CD4-positive, alpha-beta T cell (primary cell): ENCODE measurements around the gene AZIN2. TPM values are rescaled to one million over a fixed set of nuclear protein-coding genes. Genes with fewer than 3 reads are reported as not detected.
A peak's percentile ranks its signal among the peaks of the same experiment; 100 is the strongest.

Source experiments
- ATAC-seq: fragments of 200-7000 bp; cut with Tn5 transposase; one replicate; pipeline ENCODE4 v1.10.0; 2022; ENCODE audit warnings: mild to moderate bottlenecking; ENCODE audit not compliant: poor library complexity
- CTCF ChIA-PET: fragments of 350-600 bp; sonication (Branson Sonifier 250); formaldehyde crosslinking; loops from one replicate; lab custom pipeline; 2021; ENCODE audit warnings: antibody characterized with exemption, inconsistent platforms; lab: Charles Lee
- POLR2A ChIA-PET: fragments of 350-600 bp; sonication (Branson Sonifier 250); formaldehyde crosslinking; loops from one replicate; lab custom pipeline; 2021; ENCODE audit warnings: antibody characterized with exemption, inconsistent platforms; lab: Charles Lee
- DNase-seq, 14 experiments: peaks; one replicate each; pipeline ENCODE4 v3.0.0-alpha.2; 2013 to 2020; ENCODE audit warnings: mixed read lengths in 2 of 14
- H3K27ac ChIP-seq, 2 donors: one replicate each; pipeline versions ENCODE4 v1.5.1 to v1.7.0; 2013; ENCODE audit warnings: low read length in 2 of 2, low read depth in 1 of 2, mild to moderate bottlenecking in 1 of 2
- H3K27me3 ChIP-seq, 2 experiments: 1 replicate in 1 of 2; 2 replicates in 1 of 2; pipeline versions ENCODE4 v1.6.1 to v1.7.0; 2013; ENCODE audit warnings: low read length in 2 of 2, control low read depth in 1 of 2, mild to moderate bottlenecking in 1 of 2, moderate library complexity in 1 of 2; ENCODE audit not compliant: insufficient read depth in 2 of 2, control insufficient read depth in 1 of 2
- H3K36me3 ChIP-seq: one replicate; pipeline ENCODE4 v1.6.1; 2013; ENCODE audit warnings: low read length, control low read depth; ENCODE audit not compliant: insufficient read depth
- H3K4me1 ChIP-seq: one replicate; pipeline ENCODE4 v1.6.1; 2013; ENCODE audit warnings: low read length, control low read depth; ENCODE audit not compliant: insufficient read depth
- H3K4me3 ChIP-seq: one replicate; pipeline ENCODE4 v1.5.1; 2013; ENCODE audit warnings: mild to moderate bottlenecking, low read length, moderate library complexity
- H3K9me3 ChIP-seq, 2 experiments: 1 replicate in 1 of 2; 2 replicates in 1 of 2; pipeline versions ENCODE4 v1.6.1 to v1.7.0; 2013; ENCODE audit warnings: low read length in 2 of 2, mild to moderate bottlenecking in 2 of 2, control low read depth in 1 of 2, moderate library complexity in 1 of 2; ENCODE audit not compliant: control insufficient read depth in 1 of 2, insufficient read depth in 1 of 2
- H3K27ac Mint-ChIP-seq: one replicate; pipeline ENCODE4 v1.8.0; 2020; ENCODE audit warnings: mixed read lengths
- H3K27me3 Mint-ChIP-seq: one replicate; pipeline ENCODE4 v1.8.0; 2021; ENCODE audit warnings: mixed read lengths
- H3K36me3 Mint-ChIP-seq: one replicate; pipeline ENCODE4 v1.8.0; 2021; ENCODE audit warnings: low read depth, mixed read lengths
- H3K4me1 Mint-ChIP-seq: one replicate; pipeline ENCODE4 v1.8.0; 2021; ENCODE audit warnings: low read depth, mixed read lengths
- H3K4me3 Mint-ChIP-seq: one replicate; pipeline ENCODE4 v1.8.0; 2020; ENCODE audit warnings: mild to moderate bottlenecking, mixed read lengths
- H3K9me3 Mint-ChIP-seq: one replicate; pipeline ENCODE4 v1.8.0; 2020; ENCODE audit warnings: mixed read lengths
- CTCF ChIP-seq: fragments of 200-600 bp; IDR thresholded peaks from one replicate; pipeline ENCODE4 v1.8.0; 2022; ENCODE audit warnings: antibody characterized with exemption, mild to moderate bottlenecking
- intact Hi-C, 2 experiments: fragments of 100-400 bp; cut with DNase I in 1 of 2; cut with micrococcal nuclease in 1 of 2; formaldehyde crosslinking; loops; one replicate each; pipeline versions ENCODE4 v1.15.1 to v1.9.0; 2023 to 2025; cut with DNase I, micrococcal nuclease
- total RNA-seq, 174 experiments: library from RNA in 2 of 174; stranded (reverse) in 2 of 174; gene quantifications; one replicate each; pipeline ENCODE4 v1.2.3 and lab custom pipeline; 2021 to 2026

AZIN2 gene
- total RNA-seq, 2 experiments from 2014 or later = 4.6 to 4.9 TPM

- Mint-ChIP-seq H3K4me3 (no peak overlapping the region), H3K9me3 (no peaks in the 10 kb centered on the region), H3K36me3 (peaks cover 48% of the 10 kb centered on the region), H3K27ac (no peak overlapping the region), H3K27me3 (no peaks in the 10 kb centered on the region), H3K4me1 (no peaks in the 10 kb centered on the region)
- H3K4me3 ChIP-seq = no peak overlapping the region
- POLR2A ChIA-PET = no interaction called here
- H3K4me1 ChIP-seq = no peaks in the 10 kb centered on the region
- H3K9me3 ChIP-seq = no peaks in the 10 kb centered on the region
- ATAC-seq (no peak), DNase-seq (no peak)
- H3K36me3 ChIP-seq = peaks cover 53% of the 10 kb centered on the region
- no peaks in the 10 kb centered on the region for H3K27me3 ChIP-seq
- no peak for TF ChIP-seq CTCF
- CTCF ChIA-PET = no interaction called here
- intact Hi-C loops = no loop called here
- H3K27ac ChIP-seq = no peak overlapping the region
Observed at GRCh38 chr1:33150522-33150921, 69.6 kb downstream of the AZIN2 start.

- Histone ChIP-seq H3K9me3 (no peaks in the 10 kb centered on the region), H3K4me1 (no peaks in the 10 kb centered on the region), H3K36me3 (peaks cover 53% of the 10 kb centered on the region), H3K27ac (no peak overlapping the region), H3K4me3 (no peak overlapping the region), H3K27me3 (no peaks in the 10 kb centered on the region)
- ATAC-seq (no peak), DNase-seq (no peak)
- H3K9me3 Mint-ChIP-seq = no peaks in the 10 kb centered on the region
- intact Hi-C loops = no loop called here
- H3K27me3 Mint-ChIP-seq = no peaks in the 10 kb centered on the region
- H3K27ac Mint-ChIP-seq = no peak overlapping the region
- no peaks in the 10 kb centered on the region for H3K4me1 Mint-ChIP-seq
- no peak for TF ChIP-seq CTCF
- POLR2A ChIA-PET = no interaction called here
- H3K36me3 Mint-ChIP-seq = peaks cover 48% of the 10 kb centered on the region
- no peak overlapping the region for H3K4me3 Mint-ChIP-seq
- CTCF ChIA-PET = no interaction called here
Observed at GRCh38 chr1:33151116-33151515, 70.2 kb downstream of the AZIN2 start.

- POLR2A ChIA-PET = no interaction called here
- H3K27ac Mint-ChIP-seq = no peak overlapping the region
- peaks cover 48% of the 10 kb centered on the region for H3K36me3 Mint-ChIP-seq
- H3K4me3 Mint-ChIP-seq = no peak overlapping the region
- no peaks in the 10 kb centered on the region for H3K9me3 ChIP-seq
- no peak for DNase-seq
- no peaks in the 10 kb centered on the region for H3K27me3 ChIP-seq
- intact Hi-C loops = no loop called here
- TF ChIP-seq CTCF = no peak
- H3K36me3 ChIP-seq = peaks cover 42% of the 10 kb centered on the region
- peak; percentile 32 for ATAC-seq
- CTCF ChIA-PET = interaction anchor here (1.4 kb wide), 1 partner anchor 26 kb away, joined by 3 read pairs; no protein-coding TSS in a partner anchor
- H3K9me3 Mint-ChIP-seq = no peaks in the 10 kb centered on the region
- H3K27me3 Mint-ChIP-seq = no peaks in the 10 kb centered on the region
- no peak overlapping the region for H3K27ac ChIP-seq
- H3K4me1 ChIP-seq = no peaks in the 10 kb centered on the region
- H3K4me3 ChIP-seq = no peak overlapping the region
- H3K4me1 Mint-ChIP-seq = no peaks in the 10 kb centered on the region
Observed at GRCh38 chr1:33152685-33153432, 71.9 kb downstream of the AZIN2 start.
